HEK293 (cell line): ENCODE measurements around the gene EIF1AD.

Experiments used
- ZNF514 ChIP-seq: fragments of 450-650 bp; formaldehyde crosslinking; IDR thresholded peaks from 2 replicates; pipeline ENCODE4 v1.5.1; 2016; ENCODE audit warnings: missing biosample characterization, missing genetic modification characterization
- ZNF558 ChIP-seq: fragments of 450-650 bp; formaldehyde crosslinking; IDR thresholded peaks from 2 replicates; pipeline ENCODE4 v1.5.1; 2016; ENCODE audit warnings: missing biosample characterization, missing genetic modification characterization
- ZNF670 ChIP-seq: fragments of 450-650 bp; formaldehyde crosslinking; IDR thresholded peaks from 2 replicates; pipeline ENCODE4 v1.5.1; 2016; ENCODE audit warnings: missing biosample characterization, missing genetic modification characterization, low read depth
- TF ChIP-seq, protein P1 (sequence below): fragments of 450-650 bp; formaldehyde crosslinking; IDR thresholded peaks from 2 replicates; pipeline ENCODE4; 2016; ENCODE audit warnings: missing biosample characterization, missing genetic modification characterization
- TF ChIP-seq, protein P2 (sequence below): fragments of 450-650 bp; formaldehyde crosslinking; IDR thresholded peaks from 2 replicates; pipeline ENCODE4 v1.5.1; 2017; ENCODE audit warnings: missing biosample characterization, missing genetic modification characterization

GRCh38 chr11:66012946-66013761 lies 11.2 kb upstream of the EIF1AD start:
- no peak for TF ChIP-seq ZNF514 (tag by site-specific recombination)
- no peak for TF ChIP-seq ZNF670 (tag by site-specific recombination)
- TF ChIP-seq, protein P1, sequence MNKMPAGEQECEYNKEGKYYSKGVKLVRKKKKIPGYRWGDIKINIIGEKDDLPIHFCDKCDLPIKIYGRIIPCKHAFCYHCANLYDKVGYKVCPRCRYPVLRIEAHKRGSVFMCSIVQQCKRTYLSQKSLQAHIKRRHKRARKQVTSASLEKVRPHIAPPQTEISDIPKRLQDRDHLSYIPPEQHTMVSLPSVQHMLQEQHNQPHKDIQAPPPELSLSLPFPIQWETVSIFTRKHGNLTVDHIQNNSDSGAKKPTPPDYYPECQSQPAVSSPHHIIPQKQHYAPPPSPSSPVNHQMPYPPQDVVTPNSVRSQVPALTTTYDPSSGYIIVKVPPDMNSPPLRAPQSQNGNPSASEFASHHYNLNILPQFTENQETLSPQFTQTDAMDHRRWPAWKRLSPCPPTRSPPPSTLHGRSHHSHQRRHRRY (tag by site-specific recombination) = no peak
- no peak for TF ChIP-seq ZNF558 (tag by site-specific recombination)
- TF ChIP-seq, protein P2, sequence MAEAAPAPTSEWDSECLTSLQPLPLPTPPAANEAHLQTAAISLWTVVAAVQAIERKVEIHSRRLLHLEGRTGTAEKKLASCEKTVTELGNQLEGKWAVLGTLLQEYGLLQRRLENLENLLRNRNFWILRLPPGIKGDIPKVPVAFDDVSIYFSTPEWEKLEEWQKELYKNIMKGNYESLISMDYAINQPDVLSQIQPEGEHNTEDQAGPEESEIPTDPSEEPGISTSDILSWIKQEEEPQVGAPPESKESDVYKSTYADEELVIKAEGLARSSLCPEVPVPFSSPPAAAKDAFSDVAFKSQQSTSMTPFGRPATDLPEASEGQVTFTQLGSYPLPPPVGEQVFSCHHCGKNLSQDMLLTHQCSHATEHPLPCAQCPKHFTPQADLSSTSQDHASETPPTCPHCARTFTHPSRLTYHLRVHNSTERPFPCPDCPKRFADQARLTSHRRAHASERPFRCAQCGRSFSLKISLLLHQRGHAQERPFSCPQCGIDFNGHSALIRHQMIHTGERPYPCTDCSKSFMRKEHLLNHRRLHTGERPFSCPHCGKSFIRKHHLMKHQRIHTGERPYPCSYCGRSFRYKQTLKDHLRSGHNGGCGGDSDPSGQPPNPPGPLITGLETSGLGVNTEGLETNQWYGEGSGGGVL (tag by site-specific recombination) = no peak
